ENCODE measurements around the gene PGPEP1.

PGPEP1 gene

DNA sequence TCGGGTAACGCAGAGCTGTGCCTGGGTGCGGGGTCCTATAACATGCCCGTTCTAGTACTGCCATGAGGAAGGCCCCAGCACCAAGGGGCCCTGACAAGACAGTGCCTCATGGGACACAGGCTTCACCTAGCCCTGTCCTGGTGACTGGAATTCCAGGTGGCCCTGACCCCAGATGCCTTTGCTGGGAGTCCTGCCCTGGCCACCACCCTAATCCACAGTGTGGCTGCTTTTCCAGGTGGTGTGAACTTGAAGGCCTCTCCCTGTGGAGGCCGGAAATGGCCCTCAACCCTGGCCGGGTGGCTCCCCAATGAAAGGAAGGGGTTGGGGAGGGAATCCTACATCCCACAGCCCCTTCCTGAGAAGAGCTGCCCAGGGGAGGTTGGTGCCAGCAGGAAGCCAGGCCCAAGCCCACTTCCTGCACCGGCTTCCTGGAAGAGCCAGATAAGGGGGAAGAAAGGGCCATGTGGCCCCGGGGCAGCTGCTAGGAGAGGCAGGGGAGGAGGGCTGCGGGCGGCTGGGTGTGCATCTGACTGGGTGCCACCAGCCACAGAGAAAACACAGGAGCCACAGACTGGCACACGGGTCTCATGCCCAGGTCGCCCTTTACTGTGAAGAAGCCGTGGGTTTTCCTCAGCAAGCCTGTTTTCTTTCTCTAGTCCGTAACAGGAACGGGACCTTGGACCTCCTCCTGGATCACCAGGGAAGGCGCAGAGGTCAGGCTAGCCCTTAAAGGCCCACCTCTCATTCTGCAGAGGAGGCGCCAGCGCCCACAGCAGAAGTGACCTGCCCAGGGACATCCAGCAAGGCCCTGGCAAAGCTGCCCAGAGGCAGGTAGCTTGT, 22.2 kb upstream of the PGPEP1 start:
- Histone ChIP-seq H3F3A (ENCODE audit: insufficient read depth, low read length) (no peaks in the 10 kb centered on the region), H3K9ac (ENCODE audit: low read length) (no peak overlapping the region; the same call in 1 of the 2 replicates), H2AFZ (ENCODE audit: low read length) (no peak overlapping the region), H3K9me2 (ENCODE audit: low read depth, low read length) (no peaks in the 10 kb centered on the region), H3K9me3 (ENCODE audit: low read length) (no peaks in the 10 kb centered on the region), H3K27ac (ENCODE audit: low read depth, low read length, poor library complexity, severe bottlenecking) (peak overlapping the region; percentile 61), H3K4me3 (ENCODE audit: low read depth, low read length, poor library complexity, severe bottlenecking) (no peak overlapping the region), H3K27me3 (ENCODE audit: insufficient read depth, low read length) (no peaks in the 10 kb centered on the region), H4K20me1 (ENCODE audit: insufficient read depth, low read length) (no peaks in the 10 kb centered on the region), H3K36me3 (ENCODE audit: insufficient read depth, low read length) (peaks cover 27% of the 10 kb centered on the region; the same call in 1 of the 2 replicates), H3K79me2 (ENCODE audit: insufficient read depth, low read length) (peaks cover 13% of the 10 kb centered on the region), H3K4me1 (ENCODE audit: insufficient read depth, low read length, severe bottlenecking) (peaks cover 43% of the 10 kb centered on the region), H3K4me2 (ENCODE audit: low read length) (peak overlapping the region; percentile 9; the same call in 1 of the 2 replicates)
- TF ChIP-seq CTCF (IDR thresholded peaks at IDR 0.05; ENCODE audit: low read length) = no peak
- no peak for TF ChIP-seq EZH2 (IDR thresholded peaks at IDR 0.05; ENCODE audit: borderline replicate concordance, low read length)

GRCh38 chr19:18319591-18320135, 20.7 kb upstream of the PGPEP1 start:
- TF ChIP-seq EZH2 (IDR thresholded peaks at IDR 0.05; ENCODE audit: borderline replicate concordance, low read length) (no peak), CTCF (IDR thresholded peaks at IDR 0.05; ENCODE audit: low read length) (no peak)
- Histone ChIP-seq H3F3A (ENCODE audit: insufficient read depth, low read length) (0 out of 2 replicates have a peak, but pooled peaks cover 5% of the 10 kb centered on the region), H3K4me3 (ENCODE audit: low read depth, low read length, poor library complexity, severe bottlenecking) (no peak overlapping the region), H3K4me2 (ENCODE audit: low read length) (no peak overlapping the region), H3K9me3 (ENCODE audit: low read length) (no peaks in the 10 kb centered on the region), H3K9me2 (ENCODE audit: low read depth, low read length) (no peaks in the 10 kb centered on the region), H3K9ac (ENCODE audit: low read length) (no peak overlapping the region), H3K36me3 (ENCODE audit: insufficient read depth, low read length) (peaks cover 19% of the 10 kb centered on the region; the same call in 1 of the 2 replicates), H3K27ac (ENCODE audit: low read depth, low read length, poor library complexity, severe bottlenecking) (no peak overlapping the region), H3K27me3 (ENCODE audit: insufficient read depth, low read length) (no peaks in the 10 kb centered on the region), H2AFZ (ENCODE audit: low read length) (no peak overlapping the region), H4K20me1 (ENCODE audit: insufficient read depth, low read length) (no peaks in the 10 kb centered on the region), H3K4me1 (ENCODE audit: insufficient read depth, low read length, severe bottlenecking) (peaks cover 52% of the 10 kb centered on the region), H3K79me2 (ENCODE audit: insufficient read depth, low read length) (peaks cover 13% of the 10 kb centered on the region)

DNA sequence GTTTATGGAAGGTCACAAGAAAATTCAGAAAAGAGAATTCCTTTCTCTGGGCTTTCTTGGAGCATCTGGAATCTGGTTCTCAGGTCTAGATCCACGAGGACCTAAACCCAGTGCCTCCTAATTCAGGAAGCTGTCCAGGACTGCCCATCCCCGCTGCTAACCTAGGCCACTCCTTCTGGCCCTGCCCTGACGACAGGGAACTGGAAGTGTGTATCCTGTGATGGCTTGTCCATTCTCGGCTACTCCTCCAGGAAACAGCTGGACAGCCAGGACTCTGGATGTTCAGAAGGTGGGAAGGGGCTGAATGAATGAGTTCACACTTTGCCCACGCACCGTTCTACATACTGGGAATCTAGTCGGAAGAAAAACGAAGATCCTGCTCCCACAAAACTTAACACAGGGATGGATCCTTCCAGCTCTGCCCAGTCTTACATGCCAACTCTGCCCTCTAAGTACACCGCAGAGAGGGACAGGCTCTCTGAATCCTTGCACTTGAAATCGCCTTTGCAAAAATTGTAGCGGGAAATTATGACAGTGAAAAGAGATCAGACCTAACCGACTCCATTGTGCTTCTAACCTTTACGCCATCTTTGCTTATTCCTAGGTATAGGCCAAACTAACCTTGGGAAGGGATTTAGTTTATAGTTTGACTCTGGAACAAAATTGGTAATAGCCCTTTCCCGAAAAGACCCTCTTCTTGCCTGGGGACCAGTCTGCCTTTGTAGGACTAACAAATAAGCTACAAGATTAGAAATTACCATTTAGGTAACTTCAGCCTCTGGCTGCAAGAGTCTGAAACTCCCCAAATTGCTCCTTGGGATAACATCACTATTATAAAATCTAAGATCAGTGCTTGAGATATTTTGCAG, 19.3 kb upstream of the PGPEP1 start:
- H3F3A ChIP-seq (ENCODE audit: insufficient read depth, low read length) = 0 out of 2 replicates have a peak, but pooled peaks cover 5% of the 10 kb centered on the region
- no peaks in the 10 kb centered on the region for H3K9me3 ChIP-seq (ENCODE audit: low read length)
- H3K9ac ChIP-seq (ENCODE audit: low read length) = peak overlapping the region; percentile 88
- TF ChIP-seq CTCF (IDR thresholded peaks at IDR 0.05; ENCODE audit: low read length) (no peak), EZH2 (IDR thresholded peaks at IDR 0.05; ENCODE audit: borderline replicate concordance, low read length) (no peak)
- H3K9me2 ChIP-seq (ENCODE audit: low read depth, low read length) = no peaks in the 10 kb centered on the region
- H3K36me3 ChIP-seq (ENCODE audit: insufficient read depth, low read length) = peaks cover 19% of the 10 kb centered on the region; the same call in 1 of the 2 replicates
- H3K4me2 ChIP-seq (ENCODE audit: low read length) = peak overlapping the region; percentile 98
- H4K20me1 ChIP-seq (ENCODE audit: insufficient read depth, low read length) = no peaks in the 10 kb centered on the region
- H3K79me2 ChIP-seq (ENCODE audit: insufficient read depth, low read length) = peaks cover 13% of the 10 kb centered on the region
- H3K27me3 ChIP-seq (ENCODE audit: insufficient read depth, low read length) = no peaks in the 10 kb centered on the region
- H2AFZ ChIP-seq (ENCODE audit: low read length) = no peak overlapping the region
- peak overlapping the region; percentile 90 for H3K4me3 ChIP-seq (ENCODE audit: low read depth, low read length, poor library complexity, severe bottlenecking)
- peak overlapping the region; percentile 67 for H3K27ac ChIP-seq (ENCODE audit: low read depth, low read length, poor library complexity, severe bottlenecking)
- peaks cover 46% of the 10 kb centered on the region for H3K4me1 ChIP-seq (ENCODE audit: insufficient read depth, low read length, severe bottlenecking)

All from OCI-LY1 (cell line).